HG02588 (cell line): ENCODE measurements around the gene NR6A1.
A peak's percentile ranks its signal among the peaks of the same experiment; 100 is the strongest.

ENCODE experiments used
- ATAC-seq: cut with Tn5 transposase; IDR thresholded peaks from one replicate; pipeline ENCODE4 v1.9.1; 2021; ENCODE audit warnings: mild to moderate bottlenecking, moderate library complexity; ENCODE audit not compliant: unreplicated experiment

Gene NR6A1

DNA sequence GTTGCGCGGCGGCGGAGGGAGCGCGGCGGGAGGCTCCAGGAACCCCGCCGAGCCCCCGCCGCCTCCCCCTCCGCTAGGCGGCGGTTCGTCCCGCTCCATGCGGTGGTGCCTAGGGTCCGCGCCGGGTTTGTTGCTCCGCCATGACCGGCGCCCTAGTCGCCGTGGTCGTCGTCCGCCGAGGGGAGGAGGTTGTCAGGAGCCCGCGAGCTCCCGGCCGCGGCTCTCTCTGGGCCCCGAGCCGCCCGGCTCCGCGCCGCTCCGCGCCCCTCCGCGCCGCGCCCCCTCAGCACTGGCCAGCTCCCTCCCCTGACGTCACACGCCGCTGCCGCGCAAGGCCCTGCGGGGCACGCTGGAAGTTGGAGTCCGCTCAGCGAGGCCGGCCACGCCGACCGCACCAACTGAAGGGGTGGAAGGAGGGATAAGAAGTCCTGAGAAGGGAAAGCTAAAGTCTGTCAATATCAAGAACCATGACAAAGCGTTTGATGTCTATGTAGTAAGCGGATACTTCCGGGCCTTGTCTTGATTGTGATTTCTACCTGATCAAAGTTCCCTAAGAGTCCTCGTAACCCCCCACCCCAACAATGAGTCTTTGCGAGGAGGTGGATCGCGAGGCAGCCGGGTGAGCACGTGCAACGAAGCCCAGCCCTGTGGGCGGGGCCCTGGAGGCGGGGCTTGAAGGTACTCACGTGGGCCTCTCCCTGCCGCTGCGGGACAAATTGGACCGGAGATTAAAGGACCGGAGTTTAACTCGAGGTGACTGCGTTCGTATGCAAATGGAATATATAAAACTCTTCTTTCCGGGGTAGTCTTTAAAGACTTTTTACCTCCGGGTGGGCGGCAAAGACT lies at the start of gene NR6A1:
TSS of gene NR6A1 (minus strand) at position 291 of the 846 bp plus-strand sequence.
- peak; percentile 87 for ATAC-seq

DNA sequence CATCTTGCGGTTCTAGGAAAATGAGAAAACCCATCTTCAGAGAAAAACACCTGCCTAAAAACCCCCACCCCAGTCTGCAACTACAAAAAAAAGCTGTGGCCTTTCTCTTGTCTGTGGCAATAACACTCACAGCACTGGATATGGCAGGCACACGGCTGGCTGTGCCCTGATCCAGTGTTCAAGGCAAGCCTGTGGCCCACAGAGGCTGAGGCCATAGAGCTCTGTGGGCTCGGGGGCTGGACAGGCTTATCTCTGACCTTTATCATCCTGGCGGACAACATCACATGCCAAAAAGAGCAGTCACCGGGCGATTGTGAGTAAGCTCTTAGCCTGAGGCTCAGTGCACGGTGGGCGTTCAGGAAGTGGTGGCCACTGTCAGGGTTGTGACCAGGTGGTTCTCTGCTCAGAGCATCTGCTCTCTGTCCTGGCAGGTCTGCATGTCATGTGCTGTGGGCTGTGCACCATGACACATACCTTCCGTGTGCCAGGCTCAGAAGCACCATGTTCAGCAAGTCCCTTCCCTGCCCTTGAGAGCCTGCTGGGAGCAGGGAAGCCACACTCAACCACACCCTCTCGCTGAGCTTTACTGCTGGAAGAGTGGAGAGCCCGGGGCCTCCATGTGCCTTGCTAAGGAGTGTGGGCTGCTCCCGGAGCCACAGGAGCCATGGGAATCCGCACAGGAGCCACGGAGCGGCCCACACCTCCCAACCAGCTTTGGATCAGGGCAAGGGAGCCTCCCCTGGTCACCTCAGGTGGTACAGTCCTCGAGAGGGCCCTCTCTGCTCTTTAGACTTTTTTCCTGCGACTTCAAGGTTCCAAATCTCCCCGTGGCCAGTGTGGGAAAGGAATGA lies 47.5 kb upstream of the NR6A1 start:
- ATAC-seq: no peak

DNA sequence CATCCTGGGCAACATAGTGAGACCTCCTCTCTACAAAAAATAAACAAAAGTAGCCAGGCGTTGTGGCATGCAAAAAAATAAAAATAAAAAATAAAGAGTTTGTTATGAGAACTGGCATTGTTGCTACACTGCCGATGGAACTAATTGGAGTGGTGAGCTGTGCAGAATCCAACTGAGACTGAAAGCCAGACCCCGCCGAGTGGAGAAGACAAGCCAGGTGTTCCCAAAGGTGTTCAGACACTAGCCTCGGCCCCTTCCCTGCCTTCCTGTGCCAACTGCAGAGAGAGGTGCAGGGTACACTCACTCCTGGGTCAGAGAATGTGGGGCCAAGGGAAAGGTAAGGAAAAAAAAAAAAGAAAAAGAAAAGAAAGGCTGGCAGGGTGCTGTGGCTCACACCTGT lies 44.5 kb upstream of the NR6A1 start:
- no peak for ATAC-seq

DNA sequence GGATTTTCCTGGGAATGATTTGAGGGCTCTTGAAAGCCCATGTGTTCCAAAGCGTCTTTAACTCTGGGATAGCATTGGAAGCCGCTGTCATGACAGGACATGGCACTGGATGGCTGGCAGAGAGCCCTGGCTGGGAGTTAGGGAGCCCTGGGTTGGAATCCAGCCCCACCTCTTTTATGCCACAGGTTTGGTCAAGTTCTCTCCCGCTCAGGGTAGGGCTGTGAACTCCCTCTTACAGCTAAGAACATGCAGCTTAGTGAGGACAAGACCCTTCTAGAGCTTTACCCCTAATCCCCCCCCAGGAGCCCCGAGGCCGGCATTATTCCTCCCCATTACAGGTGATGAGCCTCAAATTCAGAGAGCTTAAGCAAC lies 43.0 kb upstream of the NR6A1 start:
- no peak for ATAC-seq

DNA sequence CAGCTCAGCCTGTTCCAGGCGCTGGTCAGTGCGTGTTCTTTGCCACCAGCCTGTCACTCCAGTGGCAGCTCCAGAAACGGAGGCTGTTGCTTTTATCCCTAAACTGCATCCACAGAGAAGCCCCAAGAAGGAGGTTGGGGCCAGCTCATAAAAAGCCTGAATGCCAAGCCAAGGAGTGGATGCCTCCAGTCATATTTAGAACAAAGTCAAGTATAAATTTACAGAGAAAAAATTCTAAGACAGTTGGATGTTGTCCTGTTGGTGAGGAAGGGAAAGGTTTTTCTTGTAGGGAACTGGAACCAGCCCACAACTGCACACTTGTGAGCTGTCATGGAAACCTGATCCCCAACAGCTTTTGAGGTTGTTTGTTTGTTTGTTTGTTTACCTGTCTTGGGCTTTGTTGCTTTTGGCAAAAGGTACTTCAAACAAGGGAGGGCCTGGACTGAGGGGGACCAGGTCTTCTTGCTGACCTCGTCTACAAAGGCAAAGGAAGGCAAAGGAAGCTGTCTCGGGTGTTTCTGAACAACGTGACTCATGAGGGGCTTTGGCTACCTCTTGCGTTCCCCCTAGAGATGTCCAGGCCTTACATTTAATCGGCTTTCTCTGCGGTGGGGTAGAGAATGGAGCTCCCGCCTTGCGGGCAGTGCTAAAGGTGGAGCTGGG lies 42.5 kb upstream of the NR6A1 start:
- no peak for ATAC-seq

DNA sequence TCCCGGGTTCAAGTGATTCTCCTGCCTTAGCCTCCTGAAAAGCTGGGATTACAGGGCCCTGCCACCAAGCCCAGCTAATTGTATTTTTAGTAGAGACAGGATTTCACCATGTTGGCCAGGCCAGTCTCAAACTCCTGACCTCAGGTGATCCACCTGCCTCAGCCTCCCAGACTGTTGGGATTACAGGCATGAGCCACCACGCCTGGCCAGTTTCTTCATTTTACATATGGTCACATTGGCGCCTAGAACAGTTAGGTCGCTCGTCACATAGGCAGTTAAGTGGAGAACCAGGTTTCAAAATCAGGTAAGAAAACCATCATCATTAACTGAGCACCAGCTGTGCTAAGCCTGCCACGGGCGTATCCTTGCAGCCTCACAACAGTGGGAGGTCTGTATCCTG lies 41.9 kb upstream of the NR6A1 start:
- ATAC-seq: no peak

DNA sequence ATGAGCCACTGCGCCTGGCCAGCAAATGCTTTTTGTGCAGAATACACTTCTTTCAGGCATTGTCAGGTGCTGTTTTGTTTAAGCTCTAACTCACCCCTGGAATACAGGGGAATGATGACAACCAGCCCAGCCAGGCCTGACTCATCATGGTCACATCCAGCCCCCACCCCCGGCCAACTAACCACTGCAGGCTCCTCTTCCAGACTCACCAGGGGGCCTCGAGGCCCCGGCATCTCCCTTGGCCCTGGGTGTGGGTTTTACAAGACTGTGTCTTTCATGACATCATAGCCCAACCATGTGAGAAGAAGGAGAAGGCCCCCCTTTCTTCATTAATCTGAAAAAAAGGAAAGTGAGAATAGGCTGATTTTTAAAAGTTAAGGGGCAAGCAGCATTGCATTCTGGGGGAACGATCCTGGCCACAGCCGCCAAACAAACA lies 41.3 kb upstream of the NR6A1 start:
- ATAC-seq: no peak

DNA sequence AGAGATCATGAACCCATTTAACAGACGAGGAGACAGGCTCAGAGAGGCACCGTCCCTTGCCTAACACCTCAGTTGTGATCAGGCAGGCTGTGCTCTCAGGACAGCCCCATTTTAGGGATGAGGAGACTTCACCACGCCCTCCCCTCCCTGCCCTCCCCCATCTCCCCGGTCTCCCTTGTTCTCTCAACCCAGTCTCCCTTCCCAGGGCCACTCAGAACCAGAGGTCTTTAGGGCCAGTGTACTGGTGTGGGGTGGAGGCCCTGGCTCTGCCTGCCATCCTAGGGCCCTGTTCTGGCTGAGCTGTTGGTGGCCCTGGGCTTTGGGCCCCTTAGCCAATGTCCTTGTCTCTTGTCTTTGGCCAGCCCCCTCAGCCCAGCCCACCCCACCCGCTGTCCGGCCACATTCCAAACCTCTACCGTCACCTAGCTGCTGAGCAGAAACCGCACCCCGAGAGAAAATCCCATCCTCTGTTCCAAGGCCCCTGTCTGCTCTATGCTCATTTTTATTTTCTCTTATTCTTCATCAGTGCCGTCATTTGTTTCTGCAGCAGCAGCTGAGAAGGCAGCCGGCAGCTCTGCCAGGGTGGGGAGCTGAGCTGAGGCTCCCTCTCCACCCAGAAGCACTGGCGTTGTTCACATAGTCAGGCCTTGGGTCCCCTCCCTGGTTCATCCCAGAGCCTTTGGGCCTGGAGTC lies 39.7 kb upstream of the NR6A1 start:
- no peak for ATAC-seq

DNA sequence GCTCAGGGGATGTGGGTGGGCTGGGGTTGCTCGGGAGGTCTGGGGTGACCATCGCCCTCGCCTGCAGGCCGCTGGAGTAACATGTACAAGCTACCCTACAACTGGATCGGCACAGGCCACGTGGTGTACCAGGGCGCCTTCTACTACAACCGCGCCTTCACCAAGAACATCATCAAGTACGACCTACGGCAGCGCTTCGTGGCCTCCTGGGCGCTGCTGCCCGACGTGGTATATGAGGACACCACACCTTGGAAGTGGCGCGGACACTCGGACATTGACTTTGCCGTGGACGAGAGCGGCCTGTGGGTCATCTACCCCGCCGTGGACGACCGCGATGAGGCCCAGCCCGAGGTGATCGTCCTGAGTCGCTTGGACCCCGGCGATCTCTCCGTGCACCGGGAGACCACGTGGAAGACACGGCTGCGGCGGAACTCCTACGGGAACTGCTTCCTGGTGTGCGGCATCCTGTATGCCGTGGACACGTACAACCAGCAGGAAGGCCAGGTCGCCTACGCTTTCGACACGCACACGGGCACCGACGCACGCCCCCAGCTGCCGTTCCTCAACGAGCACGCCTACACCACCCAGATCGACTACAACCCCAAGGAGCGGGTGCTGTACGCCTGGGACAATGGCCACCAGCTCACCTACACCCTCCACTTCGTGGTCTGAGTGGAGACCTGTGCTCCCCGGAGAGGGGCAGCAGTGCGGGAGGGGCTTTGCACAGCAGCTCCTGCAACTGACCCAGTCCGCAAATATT lies 38.8 kb upstream of the NR6A1 start:
- ATAC-seq: no peak

DNA sequence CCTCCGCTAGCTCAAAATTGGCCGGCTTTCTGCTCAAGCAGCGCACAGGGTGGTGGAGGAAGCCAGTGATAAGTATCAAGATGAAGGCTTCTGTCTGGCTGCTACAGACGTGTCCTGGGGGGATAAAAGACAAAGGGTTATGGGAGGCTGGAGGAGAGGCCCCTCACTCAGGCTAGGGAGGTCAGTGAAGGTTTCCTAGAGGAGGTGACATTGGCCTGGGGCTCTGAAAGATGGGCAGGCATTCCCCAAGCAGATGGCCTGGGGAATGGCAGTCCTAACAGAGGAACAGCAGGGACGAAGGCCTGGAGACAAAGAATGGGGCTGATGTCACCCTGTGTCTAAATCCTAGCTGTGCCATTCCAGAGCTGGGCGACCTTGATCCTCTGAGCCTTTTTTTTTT lies 38.1 kb upstream of the NR6A1 start:
- ATAC-seq: no peak

DNA sequence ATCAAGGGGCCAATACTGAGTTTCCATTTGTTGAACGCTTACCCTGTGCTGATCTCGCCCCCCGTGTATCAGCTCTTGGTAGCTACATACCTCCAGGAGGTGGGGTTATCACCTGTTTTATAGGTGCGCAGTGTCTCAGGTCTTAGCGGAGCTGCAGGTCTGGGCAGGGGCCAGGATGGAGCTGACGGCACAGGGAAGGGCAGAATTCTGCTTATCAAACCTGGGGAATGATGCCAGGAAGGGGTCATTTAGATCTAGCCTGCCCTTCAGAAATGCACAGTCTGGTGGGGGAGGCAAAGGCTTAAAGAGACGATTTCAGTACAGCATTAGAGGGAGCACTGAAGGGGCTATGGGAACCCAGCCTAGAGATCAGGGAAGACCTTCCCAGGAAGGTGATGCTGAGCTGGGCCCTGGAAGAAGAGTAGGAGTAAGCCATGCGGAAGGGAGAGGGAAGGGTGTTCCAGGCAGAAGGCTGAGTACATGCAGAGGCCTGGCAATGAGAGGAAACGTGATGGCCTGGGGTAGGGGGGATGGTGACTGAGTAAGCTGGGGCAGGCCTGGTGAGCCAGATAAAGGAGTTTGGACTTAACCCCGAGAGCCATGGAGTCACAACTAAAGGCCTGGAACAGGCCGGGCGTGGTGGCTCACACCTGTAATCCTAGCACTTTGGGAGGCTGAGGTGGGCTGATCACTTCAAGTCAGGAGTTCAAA lies 37.3 kb upstream of the NR6A1 start:
- no peak for ATAC-seq

DNA sequence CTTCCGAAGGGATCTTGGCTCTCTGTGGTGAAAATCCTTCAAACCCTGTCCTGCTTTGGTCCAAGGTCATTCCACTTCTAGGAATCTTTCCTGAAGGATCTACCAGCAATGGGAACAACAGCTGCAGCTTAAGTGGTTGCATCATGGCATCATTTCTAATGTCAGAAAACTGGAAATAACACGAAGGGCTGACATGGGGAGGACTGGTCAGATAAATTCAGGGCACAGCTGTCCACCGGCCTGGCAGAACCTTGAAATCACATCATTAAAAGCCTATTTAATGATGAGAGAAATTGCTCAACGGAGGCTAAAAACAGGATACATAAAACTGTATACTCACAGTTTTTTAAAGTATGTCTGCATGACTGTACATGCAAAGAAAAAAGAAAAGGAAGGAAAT lies 34.1 kb upstream of the NR6A1 start:
- no peak for ATAC-seq

DNA sequence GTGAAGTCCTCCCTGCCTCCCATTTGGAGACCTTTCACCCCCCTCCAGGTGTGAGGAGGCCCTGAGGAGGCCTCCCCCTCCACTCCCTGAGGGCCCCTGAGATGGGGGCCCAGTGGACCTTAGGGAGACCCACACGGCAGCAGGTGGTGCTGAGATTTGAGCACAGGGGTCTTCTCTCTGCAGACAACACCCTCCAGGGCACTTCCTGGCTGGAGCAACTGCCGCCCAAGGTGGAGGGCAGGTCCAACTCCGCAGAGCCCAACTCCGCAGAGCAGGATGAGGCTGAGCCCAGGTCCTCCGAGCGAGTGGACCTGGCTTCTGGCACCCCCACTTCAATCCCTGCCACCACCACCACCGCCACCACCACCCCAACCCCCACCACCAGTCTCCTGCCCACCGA lies 32.8 kb upstream of the NR6A1 start:
- ATAC-seq: no peak

DNA sequence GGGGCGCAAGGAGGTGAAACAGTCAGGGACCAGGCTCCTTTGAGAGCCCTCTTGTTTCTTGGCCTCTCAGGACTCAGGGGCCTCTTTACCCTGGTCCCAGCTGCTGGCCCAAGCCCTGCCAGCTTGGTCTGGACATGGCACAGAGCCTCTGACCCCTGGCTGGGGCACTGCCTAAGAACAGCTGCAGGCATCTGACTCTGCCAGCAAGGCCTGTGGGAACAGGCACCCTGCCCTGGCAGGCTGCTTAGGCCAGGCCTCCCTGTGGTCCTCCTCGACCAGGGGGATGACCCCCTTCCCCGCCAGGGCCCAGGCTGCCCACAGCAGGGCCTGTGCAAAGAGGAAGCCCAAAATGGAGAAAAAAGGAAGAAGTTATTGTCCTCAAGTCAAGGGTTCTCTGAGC lies 31.3 kb upstream of the NR6A1 start:
- no peak for ATAC-seq

DNA sequence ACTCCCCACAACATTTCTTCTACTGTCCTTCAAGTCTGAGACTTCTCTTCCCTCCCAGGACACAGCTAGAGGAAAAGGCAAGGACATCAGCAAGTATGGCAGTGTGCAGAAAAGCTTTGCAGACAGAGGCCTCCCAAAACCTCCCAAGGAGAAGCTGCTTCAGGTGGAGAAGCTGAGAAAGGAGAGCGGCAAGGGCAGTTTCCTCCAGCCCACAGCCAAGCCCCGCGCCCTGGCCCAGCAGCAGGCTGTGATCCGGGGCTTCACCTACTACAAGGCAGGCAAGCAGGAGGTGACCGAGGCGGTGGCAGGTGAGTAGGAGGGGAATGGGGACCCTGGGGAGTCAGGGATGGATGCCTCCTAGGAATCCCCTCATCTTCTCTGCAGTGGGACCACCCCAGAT lies 30.2 kb upstream of the NR6A1 start:
- no peak for ATAC-seq

DNA sequence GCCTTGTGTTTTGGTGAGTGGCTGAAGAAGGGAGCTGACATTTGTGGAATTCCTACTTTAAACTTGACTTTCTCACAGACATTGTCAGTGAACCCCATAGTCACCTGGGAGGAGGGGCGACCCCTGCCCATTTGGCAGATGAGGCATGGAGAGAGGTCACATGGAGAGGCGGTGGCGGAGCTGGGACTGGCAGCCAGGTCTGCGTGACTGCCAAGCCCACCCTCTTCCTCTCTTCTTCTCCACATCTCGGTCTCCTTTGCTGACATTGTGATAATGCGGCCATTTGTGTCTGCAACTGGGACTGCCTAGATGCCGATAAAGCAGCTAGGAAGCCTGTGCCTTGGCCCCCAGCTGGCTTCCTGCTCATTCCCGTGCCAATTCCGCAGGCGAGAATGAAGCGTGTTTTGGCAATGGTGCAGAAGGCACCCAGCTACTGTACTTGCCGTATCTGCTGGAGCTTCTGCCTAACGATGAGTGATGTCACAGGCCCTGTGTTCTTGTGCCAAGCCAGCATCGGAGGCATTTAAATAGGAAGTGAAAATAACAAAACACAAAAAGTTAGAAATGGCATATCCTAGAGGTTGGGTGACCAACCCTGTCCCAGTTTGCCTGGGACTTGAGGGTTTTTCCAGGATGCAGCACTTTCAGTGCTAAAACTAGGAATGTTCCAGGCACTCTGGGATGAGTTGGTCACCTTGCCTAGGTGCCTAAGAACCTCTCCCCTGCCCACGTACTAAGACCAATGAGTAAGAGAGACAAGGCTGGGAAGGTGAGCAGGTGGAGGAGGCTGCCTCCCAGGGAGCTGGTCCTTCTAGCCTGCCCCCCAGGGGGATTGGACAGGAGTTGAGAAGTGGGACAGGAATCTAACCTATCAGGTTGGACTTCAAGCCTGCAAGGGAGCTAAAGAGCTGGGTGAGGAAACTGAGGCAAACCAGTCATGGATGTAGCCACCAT lies 29.5 kb upstream of the NR6A1 start:
- no peak for ATAC-seq

DNA sequence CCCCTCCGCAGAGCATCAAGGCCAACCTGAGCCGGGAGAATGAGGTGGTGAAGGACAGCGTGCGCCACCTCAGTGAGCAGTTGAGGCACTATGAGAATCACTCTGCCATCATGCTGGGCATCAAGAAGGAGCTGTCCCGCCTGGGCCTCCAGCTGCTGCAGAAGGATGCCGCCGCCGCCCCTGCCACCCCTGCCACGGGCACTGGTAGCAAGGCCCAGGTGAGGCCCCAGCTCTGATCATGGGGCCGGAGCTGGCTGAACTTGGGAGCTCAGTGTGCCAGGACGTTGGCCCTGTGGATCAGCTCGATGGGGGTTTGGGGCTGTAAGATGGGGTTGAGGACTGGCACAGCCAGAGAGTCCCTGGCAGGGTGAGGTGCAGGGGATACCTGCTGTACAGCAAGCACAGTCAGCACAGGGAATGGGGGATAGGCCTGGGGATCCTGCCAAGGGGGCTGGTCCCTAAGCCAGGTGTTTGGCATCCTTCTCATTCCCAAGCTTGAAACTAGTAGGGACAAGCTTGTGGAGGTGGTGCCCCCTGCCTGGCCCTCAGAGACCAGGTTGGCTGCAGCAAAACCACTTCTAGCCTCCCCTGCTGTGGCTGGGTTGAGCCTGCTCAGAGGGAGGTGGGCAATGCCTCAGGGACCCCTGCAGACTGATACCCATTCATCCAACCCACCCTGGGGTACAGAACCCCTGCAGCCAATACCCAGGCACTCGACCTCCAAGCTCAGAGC lies 28.3 kb upstream of the NR6A1 start:
- ATAC-seq: no peak
